SU-DHL-6 (cell line): ENCODE results near the gene FUT4.

ENCODE experiments used
- H2AFZ ChIP-seq: fragments of 200-600 bp; sonication (generic); 2 replicates; pipeline ENCODE4 v1.6.1; 2014; ENCODE audit warnings: low read depth, mild to moderate bottlenecking, moderate library complexity, mixed read lengths, antibody characterized with exemption, low read length; ENCODE audit not compliant: severe bottlenecking
- H3F3A ChIP-seq: fragments of 200-600 bp; shearing (Covaris generic); 2 replicates; pipeline ENCODE4 v1.6.0; 2016; ENCODE audit warnings: antibody characterized with exemption, mild to moderate bottlenecking; ENCODE audit not compliant: insufficient read depth
- H3K27ac ChIP-seq: fragments of 200-600 bp; sonication (generic); 2 replicates; pipeline ENCODE4 v1.5.1; 2016; ENCODE audit warnings: low read depth, mild to moderate bottlenecking, low read length, moderate library complexity, mixed read lengths
- H3K27me3 ChIP-seq: fragments of 200-600 bp; sonication (generic), shearing (Covaris generic); 2 replicates; pipeline ENCODE4 v1.6.0; 2014; ENCODE audit warnings: mild to moderate bottlenecking, low read length
- H3K36me3 ChIP-seq: fragments of 200-600 bp; sonication (generic); 2 replicates; pipeline ENCODE4 v1.6.1; 2014; ENCODE audit warnings: mild to moderate bottlenecking, low read length, mixed read lengths
- H3K4me2 ChIP-seq: fragments of 300-600, 200-600 bp; shearing (Covaris generic), sonication (generic); 2 replicates; pipeline ENCODE4 v1.6.0; 2014; ENCODE audit warnings: low read length, low read depth, mild to moderate bottlenecking; ENCODE audit not compliant: poor library complexity, severe bottlenecking
- H3K4me3 ChIP-seq: fragments of 200-600 bp; sonication (generic); 2 replicates; pipeline ENCODE4 v1.5.1; 2014; ENCODE audit warnings: antibody characterized with exemption, low read length, mild to moderate bottlenecking, mixed read lengths; ENCODE audit not compliant: insufficient read depth, poor library complexity, severe bottlenecking
- H3K79me2 ChIP-seq: fragments of 200-600 bp; sonication (generic); 2 replicates; pipeline ENCODE4 v1.6.1; 2014; ENCODE audit warnings: mild to moderate bottlenecking, low read length, moderate library complexity; ENCODE audit not compliant: insufficient read depth
- H3K9ac ChIP-seq: fragments of 200-600 bp; sonication (generic); 2 replicates; pipeline ENCODE4 v1.7.0; 2014; ENCODE audit warnings: mild to moderate bottlenecking, low read length
- H3K9me2 ChIP-seq: fragments of 200-600 bp; sonication (generic); replicated peaks from 2 replicates; pipeline ENCODE4 v1.6.1; 2014; ENCODE audit warnings: low read length; ENCODE audit not compliant: insufficient read depth
- H3K9me3 ChIP-seq: fragments of 200-600 bp; sonication (generic); 2 replicates; pipeline ENCODE4 v1.6.1; 2014; ENCODE audit warnings: low read length, mixed read lengths; ENCODE audit not compliant: insufficient read depth
- H4K20me1 ChIP-seq: fragments of 200-600 bp; sonication (generic); 2 replicates; pipeline ENCODE4 v1.6.1; 2014; ENCODE audit warnings: low read depth, mild to moderate bottlenecking, antibody characterized with exemption, low read length, moderate library complexity, mixed read lengths
- CTCF ChIP-seq: fragments of 200-600 bp; sonication (generic); IDR thresholded peaks from one replicate; pipeline ENCODE4 v1.5.1; 2017; ENCODE audit warnings: antibody characterized with exemption, mild to moderate bottlenecking, low read length, moderate library complexity; ENCODE audit not compliant: insufficient read depth, poor library complexity, severe bottlenecking
- EZH2phosphoT487 ChIP-seq: fragments of 200-600 bp; sonication (generic), shearing (Covaris generic); conservative IDR thresholded peaks from 2 replicates; pipeline ENCODE4 v1.6.1; 2018; ENCODE audit warnings: mild to moderate bottlenecking, antibody characterized with exemption, low read length, moderate library complexity, mixed read lengths

Gene FUT4

GRCh38 chr11:94545264-94546161 lies 1.8 kb downstream of the FUT4 start:
- no peak overlapping the region for H2AFZ ChIP-seq

DNA sequence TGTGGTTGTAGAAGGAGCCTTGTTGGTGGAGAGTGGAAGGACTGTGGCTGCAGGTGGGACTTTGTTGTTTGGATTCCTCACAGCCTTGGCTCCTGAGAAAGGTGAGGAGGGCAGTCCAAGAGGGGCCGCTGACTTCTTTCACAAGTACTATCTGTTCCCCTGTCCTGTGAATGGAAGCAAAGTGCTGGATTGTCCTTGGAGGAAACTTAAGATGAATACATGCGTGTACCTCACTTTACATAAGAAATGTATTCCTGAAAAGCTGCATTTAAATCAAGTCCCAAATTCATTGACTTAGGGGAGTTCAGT lies 2.4 kb downstream of the FUT4 start:
- H3K4me2 ChIP-seq, result no peak overlapping the region
- no peak overlapping the region for H2AFZ ChIP-seq
- no peaks in the 10 kb centered on the region for H3K9me3 ChIP-seq
- H3K27ac ChIP-seq, result no peak overlapping the region
- H3K9ac ChIP-seq, result no peak overlapping the region
- H3K9me2 ChIP-seq, result no peaks in the 10 kb centered on the region
- no peaks in the 10 kb centered on the region for H3K79me2 ChIP-seq
- H4K20me1 ChIP-seq, result no peaks in the 10 kb centered on the region
- H3K4me3 ChIP-seq, result no peak overlapping the region
- TF ChIP-seq EZH2phosphoT487 (no peak), CTCF (no peak)
- no peaks in the 10 kb centered on the region for H3F3A ChIP-seq
- H3K27me3 ChIP-seq, result no peaks in the 10 kb centered on the region
- H3K36me3 ChIP-seq, result no peaks in the 10 kb centered on the region

More at GRCh38 chr11:94545264-94546161, 1.8 kb downstream of the FUT4 start:
- no peak overlapping the region for H3K4me3 ChIP-seq
- no peaks in the 10 kb centered on the region for H3K36me3 ChIP-seq
- no peaks in the 10 kb centered on the region for H4K20me1 ChIP-seq
- no peaks in the 10 kb centered on the region for H3K9me2 ChIP-seq
- H3K4me2 ChIP-seq, result no peak overlapping the region
- no peaks in the 10 kb centered on the region for H3F3A ChIP-seq
- no peaks in the 10 kb centered on the region for H3K9me3 ChIP-seq
- H3K27me3 ChIP-seq, result no peaks in the 10 kb centered on the region
- no peak overlapping the region for H3K9ac ChIP-seq
- no peak overlapping the region for H3K27ac ChIP-seq
- TF ChIP-seq EZH2phosphoT487 (no peak), CTCF (no peak)
- H3K79me2 ChIP-seq, result no peaks in the 10 kb centered on the region

- no peak overlapping the region for H3K4me2 ChIP-seq
- no peaks in the 10 kb centered on the region for H3K36me3 ChIP-seq
- H3K27me3 ChIP-seq, result no peaks in the 10 kb centered on the region
- H4K20me1 ChIP-seq, result no peaks in the 10 kb centered on the region
- no peaks in the 10 kb centered on the region for H3K9me3 ChIP-seq
- H3F3A ChIP-seq, result no peaks in the 10 kb centered on the region
- no peaks in the 10 kb centered on the region for H3K9me2 ChIP-seq
- H3K9ac ChIP-seq, result no peak overlapping the region
- no peaks in the 10 kb centered on the region for H3K79me2 ChIP-seq
- TF ChIP-seq EZH2phosphoT487, result no peak
- no peak overlapping the region for H3K27ac ChIP-seq
- no peak overlapping the region for H2AFZ ChIP-seq
- H3K4me3 ChIP-seq, result no peak overlapping the region
Measured at GRCh38 chr11:94546886-94547285, 3.2 kb downstream of the FUT4 start.

GRCh38 chr11:94549146-94549545 lies 5.4 kb downstream of the FUT4 start:
- no peaks in the 10 kb centered on the region for H4K20me1 ChIP-seq
- H3F3A ChIP-seq, result no peaks in the 10 kb centered on the region
- H3K79me2 ChIP-seq, result no peaks in the 10 kb centered on the region
- no peaks in the 10 kb centered on the region for H3K27me3 ChIP-seq
- H3K36me3 ChIP-seq, result no peaks in the 10 kb centered on the region
- H3K9me3 ChIP-seq, result no peaks in the 10 kb centered on the region
- H3K27ac ChIP-seq, result no peak overlapping the region
- no peak overlapping the region for H3K4me3 ChIP-seq
- no peaks in the 10 kb centered on the region for H3K9me2 ChIP-seq
- TF ChIP-seq EZH2phosphoT487, result no peak
- no peak for TF ChIP-seq CTCF
- no peak overlapping the region for H3K4me2 ChIP-seq
- no peak overlapping the region for H3K9ac ChIP-seq
- H2AFZ ChIP-seq, result no peak overlapping the region
